ENCODE measurements around the gene PROK1. TPM values are rescaled to one million over a fixed set of nuclear protein-coding genes. Genes with fewer than 3 reads are reported as not detected.

Gene PROK1
- total RNA-seq, 2 donors from 2014 or later: not detected

DNA sequence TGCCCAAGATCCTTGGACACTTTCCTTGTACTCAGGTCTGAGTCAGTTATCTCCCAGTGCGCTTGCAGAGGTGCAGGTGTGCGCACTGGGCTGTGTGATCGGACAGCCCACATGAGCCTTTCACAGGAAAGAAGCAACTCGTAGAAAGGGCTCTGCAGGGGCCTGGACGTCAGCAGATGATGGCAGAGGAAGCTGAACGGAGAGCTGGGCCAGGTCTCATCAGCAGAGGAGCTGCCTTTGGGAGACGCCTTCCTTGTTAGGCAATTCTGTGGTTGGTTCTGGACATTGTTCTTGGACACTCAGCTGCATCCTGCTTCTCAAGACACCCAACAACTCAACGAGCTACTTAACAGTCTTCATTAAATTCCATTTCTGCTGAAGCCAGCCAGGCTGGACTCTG is 7.5 kb upstream of the PROK1 start:
- no peak for DNase-seq
- H3K4me3 ChIP-seq: no peak overlapping the region
- H3K27me3 ChIP-seq: no peaks in the 10 kb centered on the region

DNA sequence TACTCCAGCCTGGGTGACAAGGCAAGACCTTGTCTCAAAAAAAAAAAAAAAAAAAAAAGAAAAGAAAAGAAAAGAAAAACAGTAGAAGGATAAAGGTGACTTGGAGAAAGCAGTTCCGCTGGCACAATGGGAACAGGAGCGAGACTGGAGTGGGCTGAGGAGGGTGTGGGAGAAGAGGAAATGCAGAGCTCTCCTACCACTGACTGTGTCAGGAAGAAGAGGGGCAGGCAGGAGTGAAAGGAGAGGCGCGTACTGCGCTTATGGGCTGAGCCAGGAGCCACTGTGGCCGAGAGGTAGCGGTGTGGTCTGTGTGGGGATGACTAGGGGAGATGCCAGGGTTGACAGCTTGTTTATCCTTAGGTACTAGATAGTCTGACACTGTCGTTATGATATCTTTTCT is 6.4 kb upstream of the PROK1 start:
- H3K4me3 ChIP-seq: no peak overlapping the region
- H3K9me3 ChIP-seq: no peaks in the 10 kb centered on the region
- no peaks in the 10 kb centered on the region for H3K27me3 ChIP-seq
- TF ChIP-seq, protein P1, sequence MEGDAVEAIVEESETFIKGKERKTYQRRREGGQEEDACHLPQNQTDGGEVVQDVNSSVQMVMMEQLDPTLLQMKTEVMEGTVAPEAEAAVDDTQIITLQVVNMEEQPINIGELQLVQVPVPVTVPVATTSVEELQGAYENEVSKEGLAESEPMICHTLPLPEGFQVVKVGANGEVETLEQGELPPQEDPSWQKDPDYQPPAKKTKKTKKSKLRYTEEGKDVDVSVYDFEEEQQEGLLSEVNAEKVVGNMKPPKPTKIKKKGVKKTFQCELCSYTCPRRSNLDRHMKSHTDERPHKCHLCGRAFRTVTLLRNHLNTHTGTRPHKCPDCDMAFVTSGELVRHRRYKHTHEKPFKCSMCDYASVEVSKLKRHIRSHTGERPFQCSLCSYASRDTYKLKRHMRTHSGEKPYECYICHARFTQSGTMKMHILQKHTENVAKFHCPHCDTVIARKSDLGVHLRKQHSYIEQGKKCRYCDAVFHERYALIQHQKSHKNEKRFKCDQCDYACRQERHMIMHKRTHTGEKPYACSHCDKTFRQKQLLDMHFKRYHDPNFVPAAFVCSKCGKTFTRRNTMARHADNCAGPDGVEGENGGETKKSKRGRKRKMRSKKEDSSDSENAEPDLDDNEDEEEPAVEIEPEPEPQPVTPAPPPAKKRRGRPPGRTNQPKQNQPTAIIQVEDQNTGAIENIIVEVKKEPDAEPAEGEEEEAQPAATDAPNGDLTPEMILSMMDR (IDR thresholded peaks at IDR 0.05): no peak
- intact Hi-C loops (cut with DNase I): no loop called here
- DNase-seq: no peak
- no peaks in the 10 kb centered on the region for H3K36me3 ChIP-seq
- H3K27ac ChIP-seq: no peak overlapping the region
- H3K4me1 ChIP-seq: no peaks in the 10 kb centered on the region
- no peak overlapping the region for H3K9ac ChIP-seq (ENCODE audit: low read depth in 2 of 2, low read length in 2 of 2)

More for the DNA sequence above, 7.5 kb upstream of the PROK1 start:
- Histone ChIP-seq H3K27ac (no peak overlapping the region), H3K4me1 (no peaks in the 10 kb centered on the region), H3K9me3 (no peaks in the 10 kb centered on the region), H3K36me3 (no peaks in the 10 kb centered on the region), H3K9ac (ENCODE audit: low read depth in 2 of 2, low read length in 2 of 2) (no peak overlapping the region)
- TF ChIP-seq, protein P1 (IDR thresholded peaks at IDR 0.05): no peak
- intact Hi-C loops (cut with DNase I): no loop called here

DNA sequence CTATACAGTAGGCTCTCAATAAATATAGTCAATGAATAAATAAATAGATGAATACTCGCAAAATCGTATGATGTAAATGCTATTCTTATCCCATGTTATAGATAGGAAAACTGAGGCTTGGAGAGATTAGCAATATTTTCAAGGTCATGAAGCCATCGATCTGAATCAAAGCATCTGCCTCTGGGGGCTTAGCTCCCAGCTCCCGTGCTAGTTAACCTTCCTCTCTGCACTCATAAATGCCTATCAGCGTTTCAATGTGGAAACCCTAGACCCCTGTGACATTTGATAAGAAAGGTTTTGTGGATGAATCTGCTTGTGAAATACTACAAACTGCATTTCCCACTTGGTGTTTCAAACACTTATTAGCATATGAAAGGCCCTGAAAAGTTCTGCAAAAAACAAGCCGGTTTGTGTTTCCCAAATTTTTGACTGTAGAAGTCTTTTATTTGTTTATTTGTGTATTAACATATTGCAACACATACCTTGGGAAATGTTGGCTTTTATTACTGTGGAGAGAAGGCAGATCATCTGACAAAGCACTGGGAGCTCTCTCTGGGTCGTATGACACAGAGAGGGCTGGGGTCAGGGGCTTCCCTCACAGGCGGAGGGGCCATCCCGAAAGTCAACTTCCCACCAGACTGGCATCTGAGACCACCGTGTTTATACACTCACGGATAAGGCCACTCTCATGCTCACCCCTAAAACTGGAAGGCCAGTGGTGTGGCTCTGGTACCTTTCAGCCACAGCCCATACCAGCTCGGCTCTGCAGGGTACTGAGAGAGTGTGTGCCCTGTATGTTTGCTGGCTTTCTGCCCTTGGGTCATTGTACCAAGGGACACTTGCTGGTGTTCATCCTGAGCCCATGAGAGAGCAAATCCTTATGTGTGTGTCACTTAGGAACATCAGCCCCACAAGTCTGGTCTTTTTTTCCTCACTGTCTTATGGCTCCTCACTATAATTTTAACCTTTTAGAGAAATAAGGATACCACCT is 993 bp upstream of the PROK1 start:
- intact Hi-C loops (cut with DNase I): loop anchor here (5.0 kb wide), 1 partner anchor 138 kb away; no protein-coding TSS in a partner anchor
- Histone ChIP-seq H3K9ac (ENCODE audit: low read depth in 2 of 2, low read length in 2 of 2) (no peak overlapping the region), H3K27me3 (no peaks in the 10 kb centered on the region), H3K4me1 (no peaks in the 10 kb centered on the region), H3K9me3 (no peaks in the 10 kb centered on the region), H3K27ac (no peak overlapping the region), H3K36me3 (no peaks in the 10 kb centered on the region), H3K4me3 (no peak overlapping the region)
- DNase-seq: no peak
- TF ChIP-seq, protein P1 (IDR thresholded peaks at IDR 0.05): no peak

DNA sequence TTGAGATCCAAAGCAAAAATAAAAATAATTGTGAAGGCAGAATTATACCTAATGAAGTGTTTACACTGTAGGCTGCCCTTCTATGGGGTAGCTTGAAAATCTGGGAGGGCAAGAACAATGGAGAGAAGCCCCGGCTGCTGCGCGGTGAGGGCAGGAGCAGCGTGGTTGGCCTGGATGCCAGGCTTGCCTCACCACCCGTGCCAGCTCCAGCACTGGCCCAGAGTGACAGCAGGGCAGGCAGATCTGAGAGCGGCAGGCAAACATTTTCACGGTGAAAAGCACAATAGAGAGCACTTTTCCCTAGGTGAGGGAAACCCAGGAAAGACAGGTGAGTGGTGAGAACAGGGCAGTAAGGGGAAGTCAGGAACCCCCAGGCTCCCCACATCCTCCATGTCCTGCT is 1.4 kb downstream of the PROK1 start:
- no peaks in the 10 kb centered on the region for H3K36me3 ChIP-seq
- H3K4me3 ChIP-seq: no peak overlapping the region
- intact Hi-C loops (cut with DNase I): loop anchor here (5.0 kb wide), 1 partner anchor 140 kb away; no protein-coding TSS in a partner anchor
- H3K9ac ChIP-seq (ENCODE audit: low read depth in 2 of 2, low read length in 2 of 2): no peak overlapping the region
- DNase-seq: no peak
- TF ChIP-seq, protein P1 (IDR thresholded peaks at IDR 0.05): no peak
- no peaks in the 10 kb centered on the region for H3K4me1 ChIP-seq
- H3K9me3 ChIP-seq: no peaks in the 10 kb centered on the region
- no peaks in the 10 kb centered on the region for H3K27me3 ChIP-seq
- H3K27ac ChIP-seq: no peak overlapping the region

DNA sequence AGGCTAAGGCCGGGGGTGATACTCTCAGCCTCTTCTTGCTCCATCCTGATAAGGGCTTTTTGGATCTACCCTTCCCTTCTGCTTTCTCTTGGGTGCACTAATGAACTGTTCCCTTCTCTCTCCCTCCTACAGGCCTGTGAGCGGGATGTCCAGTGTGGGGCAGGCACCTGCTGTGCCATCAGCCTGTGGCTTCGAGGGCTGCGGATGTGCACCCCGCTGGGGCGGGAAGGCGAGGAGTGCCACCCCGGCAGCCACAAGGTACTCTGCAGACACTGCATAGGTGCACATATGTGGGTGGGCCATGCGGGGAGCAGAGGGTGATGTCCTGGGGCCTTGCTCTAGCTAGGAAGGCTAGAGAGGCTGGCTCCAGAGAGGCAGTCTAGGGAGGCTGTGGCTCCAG is 2.9 kb downstream of the PROK1 start:
- DNase-seq: no peak
- no peak overlapping the region for H3K9ac ChIP-seq (ENCODE audit: low read depth in 2 of 2, low read length in 2 of 2)
- intact Hi-C loops (cut with DNase I): loop anchor here (5.0 kb wide), 1 partner anchor 142 kb away; no protein-coding TSS in a partner anchor
- TF ChIP-seq, protein P1 (IDR thresholded peaks at IDR 0.05): no peak
- H3K36me3 ChIP-seq: no peaks in the 10 kb centered on the region
- H3K27ac ChIP-seq: no peak overlapping the region
- H3K4me1 ChIP-seq: no peaks in the 10 kb centered on the region
- no peaks in the 10 kb centered on the region for H3K9me3 ChIP-seq
- no peak overlapping the region for H3K4me3 ChIP-seq
- no peaks in the 10 kb centered on the region for H3K27me3 ChIP-seq

All from colonic mucosa (tissue), 4 donors.